C4-2B (cell line): ENCODE measurements around the gene IGSF11.

ENCODE experiments used
- H3K27ac ChIP-seq: fragments of 450-650 bp; 2 replicates; pipeline ENCODE4 v1.5.1; 2017
- ZFX ChIP-seq: fragments of 450-650 bp; IDR thresholded peaks from 2 replicates; pipeline ENCODE4 v1.6.1; 2017
- TF ChIP-seq, protein P1 (sequence below): fragments of 450-650 bp; conservative IDR thresholded peaks from 2 replicates; pipeline ENCODE4 v1.5.1; 2017; ENCODE audit warnings: mild to moderate bottlenecking

The IGSF11 gene

GRCh38 chr3:118948146-118948545 lies 86.5 kb downstream of the IGSF11 start:
- TF ChIP-seq, protein P1, sequence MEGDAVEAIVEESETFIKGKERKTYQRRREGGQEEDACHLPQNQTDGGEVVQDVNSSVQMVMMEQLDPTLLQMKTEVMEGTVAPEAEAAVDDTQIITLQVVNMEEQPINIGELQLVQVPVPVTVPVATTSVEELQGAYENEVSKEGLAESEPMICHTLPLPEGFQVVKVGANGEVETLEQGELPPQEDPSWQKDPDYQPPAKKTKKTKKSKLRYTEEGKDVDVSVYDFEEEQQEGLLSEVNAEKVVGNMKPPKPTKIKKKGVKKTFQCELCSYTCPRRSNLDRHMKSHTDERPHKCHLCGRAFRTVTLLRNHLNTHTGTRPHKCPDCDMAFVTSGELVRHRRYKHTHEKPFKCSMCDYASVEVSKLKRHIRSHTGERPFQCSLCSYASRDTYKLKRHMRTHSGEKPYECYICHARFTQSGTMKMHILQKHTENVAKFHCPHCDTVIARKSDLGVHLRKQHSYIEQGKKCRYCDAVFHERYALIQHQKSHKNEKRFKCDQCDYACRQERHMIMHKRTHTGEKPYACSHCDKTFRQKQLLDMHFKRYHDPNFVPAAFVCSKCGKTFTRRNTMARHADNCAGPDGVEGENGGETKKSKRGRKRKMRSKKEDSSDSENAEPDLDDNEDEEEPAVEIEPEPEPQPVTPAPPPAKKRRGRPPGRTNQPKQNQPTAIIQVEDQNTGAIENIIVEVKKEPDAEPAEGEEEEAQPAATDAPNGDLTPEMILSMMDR = no peak
- TF ChIP-seq ZFX = no peak

DNA sequence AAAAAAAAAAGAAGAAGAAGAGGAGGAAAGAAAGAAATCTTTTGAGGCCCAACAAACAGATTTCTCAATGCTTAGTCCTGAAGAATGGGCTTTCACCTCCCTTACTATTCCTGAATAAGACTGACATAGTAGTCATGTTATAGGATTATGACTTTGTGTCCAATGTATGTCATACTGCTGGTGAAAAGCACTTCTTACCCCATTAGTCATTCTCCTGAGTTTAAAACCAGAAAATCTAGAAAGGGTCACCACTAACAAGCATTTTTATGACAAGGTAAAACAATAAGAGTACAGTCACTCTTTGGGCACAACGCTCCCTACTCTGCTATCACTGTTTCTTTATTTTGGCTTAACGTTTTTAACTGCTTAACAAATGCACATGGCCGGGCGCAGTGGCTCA lies 88.2 kb downstream of the IGSF11 start:
- no peak for TF ChIP-seq ZFX
- TF ChIP-seq, protein P1 = no peak
- H3K27ac ChIP-seq = no peak overlapping the region

More at GRCh38 chr3:118948146-118948545, 86.5 kb downstream of the IGSF11 start:
- no peak overlapping the region for H3K27ac ChIP-seq

DNA sequence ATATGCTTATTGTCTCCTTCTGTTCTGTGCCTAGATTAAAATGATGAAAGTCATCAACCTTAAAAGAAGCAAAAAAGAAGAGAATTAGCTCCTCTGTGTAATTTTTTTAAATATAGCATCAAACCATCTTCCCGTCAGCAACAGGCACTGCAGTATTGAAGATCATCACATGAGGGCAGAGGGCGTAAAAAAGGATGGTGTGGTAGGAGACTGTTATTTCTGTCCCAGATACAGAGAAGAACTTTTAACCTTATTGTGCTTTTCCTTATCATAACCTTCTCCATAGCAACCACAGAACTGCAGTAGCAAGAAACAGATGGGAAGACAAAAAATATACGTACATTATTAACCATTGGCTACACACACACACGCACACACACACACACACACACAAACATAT lies 88.8 kb downstream of the IGSF11 start:
- TF ChIP-seq, protein P1 = no peak
- TF ChIP-seq ZFX = no peak
- H3K27ac ChIP-seq = no peak overlapping the region

- H3K27ac ChIP-seq = no peak overlapping the region
- no peak for TF ChIP-seq ZFX
- TF ChIP-seq, protein P1 = no peak
These were observed 91.0 kb downstream of the IGSF11 start for GRCh38 chr3:118943597-118943996.

- TF ChIP-seq, protein P1 = no peak
- no peak for TF ChIP-seq ZFX
- H3K27ac ChIP-seq = no peak overlapping the region
These were observed 92.0 kb downstream of the IGSF11 start for GRCh38 chr3:118942671-118943070.

- no peak for TF ChIP-seq ZFX
- TF ChIP-seq, protein P1 = no peak
- H3K27ac ChIP-seq = no peak overlapping the region
These were observed 92.5 kb downstream of the IGSF11 start for GRCh38 chr3:118942195-118942594.

GRCh38 chr3:118941236-118941635 lies 93.4 kb downstream of the IGSF11 start:
- no peak overlapping the region for H3K27ac ChIP-seq
- no peak for TF ChIP-seq ZFX
- TF ChIP-seq, protein P1 = no peak
